GM13976 (cell line): ENCODE results near the gene GABBR1.

ENCODE experiments used
- DNase-seq: peaks from one replicate; pipeline ENCODE4 v3.0.0; 2012; ENCODE audit warnings: low spot score
- CTCF ChIP-seq: IDR thresholded peaks from 2 replicates; pipeline ENCODE4 v1.5.1; 2012; ENCODE audit warnings: borderline replicate concordance, mild to moderate bottlenecking; ENCODE audit not compliant: insufficient read depth; ENCODE audit errors: extremely low read depth, missing control alignments, control extremely low read depth
- in situ Hi-C: fragments of 300-500 bp; cut with MboI; formaldehyde crosslinking; loops from one replicate; pipeline ENCODE4 v1.12.0; 2022; ENCODE audit warnings: low sequenced_read_pairs, mixed read lengths, inconsistent platforms; ENCODE audit not compliant: unreplicated experiment

GABBR1 gene

GRCh38 chr6:29593199-29593855 is 39.7 kb downstream of the GABBR1 start:
- TF ChIP-seq CTCF: no peak
- in situ Hi-C loops: no loop called here
- DNase-seq: no peak

- in situ Hi-C loops: no loop called here
- no peak for TF ChIP-seq CTCF
- no peak for DNase-seq
Observed at GRCh38 chr6:29591677-29592076, 41.3 kb downstream of the GABBR1 start.

- in situ Hi-C loops: no loop called here
- no peak for TF ChIP-seq CTCF
Observed at GRCh38 chr6:29590218-29590808, 42.7 kb downstream of the GABBR1 start.

GRCh38 chr6:29589423-29590048 is 43.4 kb downstream of the GABBR1 start:
- peak; percentile 81 for TF ChIP-seq CTCF
- DNase-seq: peak; percentile 63
- in situ Hi-C loops: no loop called here

More at GRCh38 chr6:29590218-29590808, 42.7 kb downstream of the GABBR1 start:
- no peak for DNase-seq

GRCh38 chr6:29584821-29585220 is 48.2 kb downstream of the GABBR1 start, which contains the start of gene OR2H2:
OR2H2 (plus strand) TSS chr6:29585121; CDS start chr6:29587945, 2,824 bp downstream.
- no peak for DNase-seq
- in situ Hi-C loops: no loop called here
- no peak for TF ChIP-seq CTCF

- in situ Hi-C loops: no loop called here
- TF ChIP-seq CTCF: no peak
- DNase-seq: no peak
Observed at GRCh38 chr6:29577544-29577943, 55.4 kb downstream of the GABBR1 start.
